Tibial artery (tissue), 4 donors: ENCODE data around the gene SCAND1.

Experiments used
- DNase-seq, 2 donors: peaks; one replicate each; pipeline ENCODE4 v3.0.0-alpha.2; 2019
- H3K27ac ChIP-seq, 2 donors: fragments of 200-600 bp; sonication (generic) in 1 of 2; 1 replicate in 1 of 2; 2 replicates in 1 of 2; pipeline ENCODE4 v1.5.1; 2018 to 2019; ENCODE audit warnings: mild to moderate bottlenecking in 1 of 2
- H3K27me3 ChIP-seq, 2 donors: fragments of 200-600 bp; sonication (generic) in 1 of 2; one replicate each; pipeline versions ENCODE4 v1.5.1 to v1.6.0; 2016 to 2019
- H3K36me3 ChIP-seq, 3 donors: fragments of 200-600 bp; sonication (generic) in 2 of 3; one replicate each; pipeline ENCODE4 v1.5.1; 2016 to 2019; ENCODE audit warnings: mild to moderate bottlenecking in 2 of 3
- H3K4me1 ChIP-seq, 4 donors: fragments of 200-600 bp; sonication (generic) in 2 of 4; 1 replicate in 3 of 4; 2 replicates in 1 of 4; pipeline ENCODE4 v1.5.1; 2016 to 2019
- H3K4me3 ChIP-seq, 2 donors: fragments of 200-600 bp; sonication (generic) in 1 of 2; 1 replicate in 1 of 2; 2 replicates in 1 of 2; pipeline ENCODE4 v1.5.1; 2018 to 2019; ENCODE audit warnings: mild to moderate bottlenecking in 2 of 2
- H3K9me3 ChIP-seq, 3 donors: fragments of 200-600 bp; sonication (generic) in 1 of 3; one replicate each; pipeline ENCODE4 v1.5.1; 2016 to 2019
- CTCF ChIP-seq, 2 experiments: fragments of 200-600 bp in 1 of 2; fragments of 450-650 bp in 1 of 2; IDR thresholded peaks; one replicate each; pipeline ENCODE4 v1.5.1; 2017 to 2019; ENCODE audit warnings: antibody characterized with exemption in 2 of 2, mild to moderate bottlenecking in 1 of 2, moderate library complexity in 1 of 2
- intact Hi-C: fragments of 100-400 bp; cut with DNase I; formaldehyde crosslinking; loops from one replicate; pipeline ENCODE4 v1.15.0; 2023; ENCODE audit warnings: low total_unique reads

The SCAND1 gene

GRCh38 chr20:35992713-35993335 is 38.5 kb upstream of the SCAND1 start:
- intact Hi-C loops = loop anchor here (2.0 kb wide), 1 partner anchor 144 kb away; no protein-coding TSS in a partner anchor
- Histone ChIP-seq H3K27ac (no peak overlapping the region), H3K4me3 (no peak overlapping the region), H3K9me3 (no peaks in the 10 kb centered on the region), H3K4me1 (peaks cover 0 to 5% (median 2%) of the 10 kb centered on the region in 4 donors), H3K36me3 (no peaks in the 10 kb centered on the region), H3K27me3 (no peaks in the 10 kb centered on the region)
- TF ChIP-seq CTCF (IDR thresholded peaks at IDR 0.05) = peak; percentile 79 to 81
- DNase-seq = no peak

- intact Hi-C loops = no loop called here
- Histone ChIP-seq H3K27ac (no peak overlapping the region), H3K9me3 (no peaks in the 10 kb centered on the region), H3K4me1 (peaks cover 0 to 5% (median 2%) of the 10 kb centered on the region in 4 donors), H3K27me3 (no peaks in the 10 kb centered on the region), H3K4me3 (no peak overlapping the region), H3K36me3 (no peaks in the 10 kb centered on the region)
- no peak for DNase-seq
- TF ChIP-seq CTCF (IDR thresholded peaks at IDR 0.05) = peak; percentile 33 to 48
Observed at GRCh38 chr20:35991142-35991771, 37.0 kb upstream of the SCAND1 start.

- no peak overlapping the region for H3K27ac ChIP-seq
- no peaks in the 10 kb centered on the region for H3K4me1 ChIP-seq
- no peaks in the 10 kb centered on the region for H3K27me3 ChIP-seq
- intact Hi-C loops = no loop called here
- no peak for TF ChIP-seq CTCF (IDR thresholded peaks at IDR 0.05)
- no peaks in the 10 kb centered on the region for H3K36me3 ChIP-seq
- DNase-seq = no peak
- no peaks in the 10 kb centered on the region for H3K9me3 ChIP-seq
- H3K4me3 ChIP-seq = no peak overlapping the region
Observed at GRCh38 chr20:35988910-35989463, 34.7 kb upstream of the SCAND1 start.

- Histone ChIP-seq H3K27ac (no peak overlapping the region), H3K4me1 (no peaks in the 10 kb centered on the region), H3K4me3 (no peak overlapping the region), H3K27me3 (no peaks in the 10 kb centered on the region), H3K9me3 (no peaks in the 10 kb centered on the region), H3K36me3 (no peaks in the 10 kb centered on the region)
- no peak for TF ChIP-seq CTCF (IDR thresholded peaks at IDR 0.05)
- DNase-seq = no peak
- intact Hi-C loops = no loop called here
Observed at GRCh38 chr20:35985806-35986205, 31.5 kb upstream of the SCAND1 start.

GRCh38 chr20:35984382-35984781 is 30.1 kb upstream of the SCAND1 start:
- Histone ChIP-seq H3K4me3 (no peak overlapping the region), H3K9me3 (no peaks in the 10 kb centered on the region), H3K4me1 (no peaks in the 10 kb centered on the region), H3K27ac (no peak overlapping the region), H3K27me3 (no peaks in the 10 kb centered on the region), H3K36me3 (no peaks in the 10 kb centered on the region)
- no peak for DNase-seq
- no peak for TF ChIP-seq CTCF (IDR thresholded peaks at IDR 0.05)
- intact Hi-C loops = no loop called here
